ENCODE measurements around the gene LMO2.

LMO2 gene

GRCh38 chr11:33887886-33888285, 4.0 kb downstream of the LMO2 start:
- no peaks in the 10 kb centered on the region for H3K79me2 ChIP-seq (ENCODE audit: control insufficient read depth, insufficient read depth, low read length, unreplicated experiment)
- no peaks in the 10 kb centered on the region for H3K36me3 ChIP-seq (ENCODE audit: insufficient read depth, low read length)
- no peaks in the 10 kb centered on the region for H3K4me1 ChIP-seq (ENCODE audit: control insufficient read depth, insufficient read depth, low read length, unreplicated experiment)
- no peak overlapping the region for H2AFZ ChIP-seq (ENCODE audit: low read length, unreplicated experiment)
- peaks cover 50% of the 10 kb centered on the region for H3K27me3 ChIP-seq (ENCODE audit: insufficient read depth, low read length)
- no peak overlapping the region for H3K4me3 ChIP-seq (ENCODE audit: low read depth, low read length)
- H3K27ac ChIP-seq (ENCODE audit: low read depth, low read length): no peak overlapping the region

GRCh38 chr11:33885338-33886005, 6.4 kb downstream of the LMO2 start:
- Histone ChIP-seq H3K79me2 (ENCODE audit: control insufficient read depth, insufficient read depth, low read length, unreplicated experiment) (no peaks in the 10 kb centered on the region), H3K4me3 (ENCODE audit: low read depth, low read length) (no peak overlapping the region), H2AFZ (ENCODE audit: low read length, unreplicated experiment) (no peak overlapping the region), H3K27me3 (ENCODE audit: insufficient read depth, low read length) (peaks cover 75% of the 10 kb centered on the region), H3K36me3 (ENCODE audit: insufficient read depth, low read length) (no peaks in the 10 kb centered on the region), H3K27ac (ENCODE audit: low read depth, low read length) (no peak overlapping the region), H3K4me1 (ENCODE audit: control insufficient read depth, insufficient read depth, low read length, unreplicated experiment) (no peaks in the 10 kb centered on the region)

- no peak overlapping the region for H3K4me3 ChIP-seq (ENCODE audit: low read depth, low read length)
- H3K36me3 ChIP-seq (ENCODE audit: insufficient read depth, low read length): no peaks in the 10 kb centered on the region
- H3K79me2 ChIP-seq (ENCODE audit: control insufficient read depth, insufficient read depth, low read length, unreplicated experiment): no peaks in the 10 kb centered on the region
- no peak overlapping the region for H2AFZ ChIP-seq (ENCODE audit: low read length, unreplicated experiment)
- no peak overlapping the region for H3K27ac ChIP-seq (ENCODE audit: low read depth, low read length)
- no peaks in the 10 kb centered on the region for H3K4me1 ChIP-seq (ENCODE audit: control insufficient read depth, insufficient read depth, low read length, unreplicated experiment)
- H3K27me3 ChIP-seq (ENCODE audit: insufficient read depth, low read length): peaks cover 78% of the 10 kb centered on the region
These were observed 7.3 kb downstream of the LMO2 start for GRCh38 chr11:33884601-33885000.

GRCh38 chr11:33884035-33884434, 7.8 kb downstream of the LMO2 start:
- H3K27ac ChIP-seq (ENCODE audit: low read depth, low read length): no peak overlapping the region
- no peak overlapping the region for H3K4me3 ChIP-seq (ENCODE audit: low read depth, low read length)
- no peak overlapping the region for H2AFZ ChIP-seq (ENCODE audit: low read length, unreplicated experiment)
- peaks cover 77% of the 10 kb centered on the region for H3K27me3 ChIP-seq (ENCODE audit: insufficient read depth, low read length)
- no peaks in the 10 kb centered on the region for H3K79me2 ChIP-seq (ENCODE audit: control insufficient read depth, insufficient read depth, low read length, unreplicated experiment)
- no peaks in the 10 kb centered on the region for H3K36me3 ChIP-seq (ENCODE audit: insufficient read depth, low read length)
- H3K4me1 ChIP-seq (ENCODE audit: control insufficient read depth, insufficient read depth, low read length, unreplicated experiment): no peaks in the 10 kb centered on the region

GRCh38 chr11:33881651-33882503, 10.0 kb downstream of the LMO2 start:
- Histone ChIP-seq H2AFZ (ENCODE audit: low read length, unreplicated experiment) (no peak overlapping the region), H3K4me1 (ENCODE audit: control insufficient read depth, insufficient read depth, low read length, unreplicated experiment) (no peaks in the 10 kb centered on the region), H3K27me3 (ENCODE audit: insufficient read depth, low read length) (peaks cover 77% of the 10 kb centered on the region), H3K4me3 (ENCODE audit: low read depth, low read length) (no peak overlapping the region), H3K36me3 (ENCODE audit: insufficient read depth, low read length) (no peaks in the 10 kb centered on the region), H3K27ac (ENCODE audit: low read depth, low read length) (no peak overlapping the region), H3K79me2 (ENCODE audit: control insufficient read depth, insufficient read depth, low read length, unreplicated experiment) (no peaks in the 10 kb centered on the region)

- Histone ChIP-seq H3K4me3 (ENCODE audit: low read depth, low read length) (no peak overlapping the region), H3K36me3 (ENCODE audit: insufficient read depth, low read length) (no peaks in the 10 kb centered on the region), H3K4me1 (ENCODE audit: control insufficient read depth, insufficient read depth, low read length, unreplicated experiment) (no peaks in the 10 kb centered on the region), H3K27ac (ENCODE audit: low read depth, low read length) (no peak overlapping the region), H3K79me2 (ENCODE audit: control insufficient read depth, insufficient read depth, low read length, unreplicated experiment) (no peaks in the 10 kb centered on the region), H2AFZ (ENCODE audit: low read length, unreplicated experiment) (no peak overlapping the region), H3K27me3 (ENCODE audit: insufficient read depth, low read length) (peaks cover 84% of the 10 kb centered on the region)
These were observed 10.9 kb downstream of the LMO2 start for GRCh38 chr11:33880979-33881378.

GRCh38 chr11:33879375-33879774, 12.5 kb downstream of the LMO2 start:
- H2AFZ ChIP-seq (ENCODE audit: low read length, unreplicated experiment): no peak overlapping the region
- no peak overlapping the region for H3K27ac ChIP-seq (ENCODE audit: low read depth, low read length)
- H3K4me3 ChIP-seq (ENCODE audit: low read depth, low read length): no peak overlapping the region
- no peaks in the 10 kb centered on the region for H3K4me1 ChIP-seq (ENCODE audit: control insufficient read depth, insufficient read depth, low read length, unreplicated experiment)
- peaks cover 75% of the 10 kb centered on the region for H3K27me3 ChIP-seq (ENCODE audit: insufficient read depth, low read length)
- H3K36me3 ChIP-seq (ENCODE audit: insufficient read depth, low read length): no peaks in the 10 kb centered on the region
- no peaks in the 10 kb centered on the region for H3K79me2 ChIP-seq (ENCODE audit: control insufficient read depth, insufficient read depth, low read length, unreplicated experiment)

- Histone ChIP-seq H3K4me1 (ENCODE audit: control insufficient read depth, insufficient read depth, low read length, unreplicated experiment) (no peaks in the 10 kb centered on the region), H3K27me3 (ENCODE audit: insufficient read depth, low read length) (peaks cover 53% of the 10 kb centered on the region), H3K4me3 (ENCODE audit: low read depth, low read length) (no peak overlapping the region), H3K27ac (ENCODE audit: low read depth, low read length) (no peak overlapping the region), H2AFZ (ENCODE audit: low read length, unreplicated experiment) (no peak overlapping the region), H3K79me2 (ENCODE audit: control insufficient read depth, insufficient read depth, low read length, unreplicated experiment) (no peaks in the 10 kb centered on the region), H3K36me3 (ENCODE audit: insufficient read depth, low read length) (no peaks in the 10 kb centered on the region)
These were observed 14.8 kb downstream of the LMO2 start for GRCh38 chr11:33877038-33877437.

GRCh38 chr11:33875621-33876294, 16.1 kb downstream of the LMO2 start:
- Histone ChIP-seq H3K4me3 (ENCODE audit: low read depth, low read length) (no peak overlapping the region), H3K4me1 (ENCODE audit: control insufficient read depth, insufficient read depth, low read length, unreplicated experiment) (peaks cover 2% of the 10 kb centered on the region), H3K27ac (ENCODE audit: low read depth, low read length) (no peak overlapping the region), H3K36me3 (ENCODE audit: insufficient read depth, low read length) (no peaks in the 10 kb centered on the region), H2AFZ (ENCODE audit: low read length, unreplicated experiment) (no peak overlapping the region), H3K79me2 (ENCODE audit: control insufficient read depth, insufficient read depth, low read length, unreplicated experiment) (no peaks in the 10 kb centered on the region), H3K27me3 (ENCODE audit: insufficient read depth, low read length) (peaks cover 40% of the 10 kb centered on the region)

- peaks cover 36% of the 10 kb centered on the region for H3K27me3 ChIP-seq (ENCODE audit: insufficient read depth, low read length)
- H2AFZ ChIP-seq (ENCODE audit: low read length, unreplicated experiment): no peak overlapping the region
- H3K4me3 ChIP-seq (ENCODE audit: low read depth, low read length): no peak overlapping the region
- H3K27ac ChIP-seq (ENCODE audit: low read depth, low read length): no peak overlapping the region
- H3K4me1 ChIP-seq (ENCODE audit: control insufficient read depth, insufficient read depth, low read length, unreplicated experiment): peaks cover 4% of the 10 kb centered on the region
- no peaks in the 10 kb centered on the region for H3K36me3 ChIP-seq (ENCODE audit: insufficient read depth, low read length)
- no peaks in the 10 kb centered on the region for H3K79me2 ChIP-seq (ENCODE audit: control insufficient read depth, insufficient read depth, low read length, unreplicated experiment)
These were observed 16.9 kb downstream of the LMO2 start for GRCh38 chr11:33874910-33875490.
